Measurements from ENCODE around the gene RUFY1.
A peak's percentile ranks its signal among the peaks of the same experiment; 100 is the strongest.

The RUFY1 gene

GRCh38 chr5:179605026-179605833 lies 54.9 kb downstream of the RUFY1 start:
- DNase-seq, result no peak

GRCh38 chr5:179606071-179606909 lies 55.9 kb downstream of the RUFY1 start:
- DNase-seq, result no peak

- DNase-seq, result no peak
Observed at GRCh38 chr5:179606910-179607159, 56.5 kb downstream of the RUFY1 start.

- DNase-seq, result no peak
Observed at GRCh38 chr5:179607160-179607931, 57.0 kb downstream of the RUFY1 start.

- DNase-seq, result peak in 1 of 2 donors; percentile 57
Observed at GRCh38 chr5:179608131-179608581, 57.8 kb downstream of the RUFY1 start.

- DNase-seq, result no peak
Observed at GRCh38 chr5:179609834-179610108, 59.4 kb downstream of the RUFY1 start.

GRCh38 chr5:179610109-179610902 lies 60.0 kb downstream of the RUFY1 start:
- DNase-seq, result no peak

- no peak for DNase-seq
Observed at GRCh38 chr5:179610903-179611265, 60.5 kb downstream of the RUFY1 start.

GRCh38 chr5:179612577-179613459 lies 62.5 kb downstream of the RUFY1 start:
- no peak for DNase-seq

GRCh38 chr5:179613460-179614071 lies 63.2 kb downstream of the RUFY1 start:
- no peak for DNase-seq

- no peak for DNase-seq
Observed at GRCh38 chr5:179614745-179615144, 64.4 kb downstream of the RUFY1 start.

- DNase-seq, result no peak
Observed at GRCh38 chr5:179615203-179615602, 64.8 kb downstream of the RUFY1 start.

GRCh38 chr5:179616002-179616594 lies 65.7 kb downstream of the RUFY1 start:
- no peak for DNase-seq

- no peak for DNase-seq
Observed at GRCh38 chr5:179617930-179618329, 67.6 kb downstream of the RUFY1 start.

- DNase-seq, result no peak
Observed at GRCh38 chr5:179618923-179619554, 68.7 kb downstream of the RUFY1 start.

- no peak for DNase-seq
Observed at GRCh38 chr5:179619776-179620175, 69.4 kb downstream of the RUFY1 start.

- no peak for DNase-seq
Observed at GRCh38 chr5:179620293-179620692, 69.9 kb downstream of the RUFY1 start.

GRCh38 chr5:179620703-179621350 lies 70.5 kb downstream of the RUFY1 start:
- DNase-seq, result no peak

GRCh38 chr5:179621551-179622214 lies 71.3 kb downstream of the RUFY1 start:
- no peak for DNase-seq
